Fibroblast of lung (primary cell): ENCODE results near the gene CD59. TPM values are rescaled to one million over a fixed set of nuclear protein-coding genes. Genes with fewer than 3 reads are reported as not detected.
A peak's percentile ranks its signal among the peaks of the same experiment; 100 is the strongest.

Source experiments
- DNase-seq, 2 donors: peaks; one replicate each; pipeline versions ENCODE4 v3.0.0 to v3.0.0-alpha.2; 2010; ENCODE audit warnings: low read depth in 2 of 2
- H2AFZ ChIP-seq: 2 replicates; pipeline ENCODE4 v1.5.1; 2012; ENCODE audit warnings: low read length, control low read depth, inconsistent platforms
- H3K27ac ChIP-seq: 2 replicates; pipeline ENCODE4 v1.5.1; 2011; ENCODE audit warnings: low read length, control low read depth; ENCODE audit not compliant: insufficient read depth
- H3K27me3 ChIP-seq: 2 replicates; pipeline ENCODE4 v1.5.1; 2011; ENCODE audit warnings: mild to moderate bottlenecking, low read length; ENCODE audit not compliant: control insufficient read depth, insufficient read depth
- H3K36me3 ChIP-seq: 2 replicates; pipeline ENCODE4 v1.5.1; 2011; ENCODE audit warnings: low read length; ENCODE audit not compliant: control insufficient read depth, insufficient read depth
- H3K4me1 ChIP-seq: 2 replicates; pipeline ENCODE4 v1.5.1; 2011; ENCODE audit warnings: low read length; ENCODE audit not compliant: control insufficient read depth, insufficient read depth; ENCODE audit errors: extremely low read depth
- H3K4me2 ChIP-seq: 2 replicates; pipeline ENCODE4 v1.5.1; 2011; ENCODE audit warnings: low read length, control low read depth; ENCODE audit not compliant: insufficient read depth; ENCODE audit errors: extremely low read depth
- H3K4me3 ChIP-seq, 4 experiments: fragments of 200-600 bp in 1 of 4; sonication (generic) in 1 of 4; replicated peaks in 1 of 4; 2 replicates each; pipeline ENCODE4 v1.5.1; 2011 to 2016; ENCODE audit warnings: low read length in 4 of 4, low read depth in 3 of 4, mild to moderate bottlenecking in 3 of 4, control low read depth in 2 of 4, inconsistent platforms in 1 of 4, mixed read lengths in 1 of 4; ENCODE audit not compliant: insufficient read depth in 1 of 4; ENCODE audit errors: control extremely low read depth in 1 of 4
- H3K79me2 ChIP-seq: 2 replicates; pipeline ENCODE4 v1.5.1; 2012; ENCODE audit warnings: mild to moderate bottlenecking, low read length, inconsistent platforms; ENCODE audit not compliant: control insufficient read depth, insufficient read depth
- H3K9ac ChIP-seq: 2 replicates; pipeline ENCODE4 v1.5.1; 2011; ENCODE audit warnings: mild to moderate bottlenecking, low read length, control low read depth; ENCODE audit not compliant: insufficient read depth
- H3K9me3 ChIP-seq: 2 replicates; pipeline ENCODE4 v1.5.1; 2012; ENCODE audit warnings: low read depth, low read length; ENCODE audit not compliant: control insufficient read depth, insufficient read depth
- H4K20me1 ChIP-seq: 2 replicates; pipeline ENCODE4 v1.5.1; 2011; ENCODE audit warnings: low read length; ENCODE audit not compliant: control insufficient read depth, insufficient read depth; ENCODE audit errors: extremely low read depth
- CTCF ChIP-seq, 2 donors: IDR thresholded peaks in 1 of 2; conservative IDR thresholded peaks in 1 of 2; 1 replicate in 1 of 2; 2 replicates in 1 of 2; pipeline ENCODE4 v1.5.1; 2011 to 2012; ENCODE audit warnings: low read length in 2 of 2, control low read depth in 1 of 2, inconsistent platforms in 1 of 2, low read depth in 1 of 2, mild to moderate bottlenecking in 1 of 2
- EZH2 ChIP-seq: IDR thresholded peaks from 2 replicates; pipeline ENCODE4 v1.5.1; 2012; ENCODE audit warnings: low read length, control low read depth, mild to moderate bottlenecking; ENCODE audit errors: missing control alignments
- polyA plus RNA-seq, 2 donors: library from polyadenylated mRNA; depleted of rRNA in 1 of 2; stranded (reverse) in 1 of 2; unstranded in 1 of 2; fragments of >200 nt; gene quantifications; 2 replicates each; pipeline ENCODE4 v1.2.1, GENCODE V29; 2011 to 2012; ENCODE audit warnings: missing spikeins in 1 of 2
- total RNA-seq: library from RNA; depleted of rRNA; stranded (reverse); fragments of >200 nt; gene quantifications from 2 replicates; pipeline ENCODE4 v1.2.1, GENCODE V29; 2014

CD59 gene
- total and polyA plus RNA-seq, 2 donors (not counting 1 experiment from before 2014, with no cell fraction given), result 380 to 1,165 TPM

- H2AFZ ChIP-seq, result no peak overlapping the region
- peak overlapping the region; percentile 48 for H3K9ac ChIP-seq
- H3K4me2 ChIP-seq, result no peak overlapping the region
- H4K20me1 ChIP-seq, result no peaks in the 10 kb centered on the region
- H3K36me3 ChIP-seq, result peaks cover 9% of the 10 kb centered on the region
- H3K79me2 ChIP-seq, result peaks cover 90% of the 10 kb centered on the region
- peak overlapping the region; percentile 97 for H3K27ac ChIP-seq
- no peaks in the 10 kb centered on the region for H3K9me3 ChIP-seq
- H3K4me1 ChIP-seq, result peaks cover 36% of the 10 kb centered on the region
- peak; percentile 67 to 82 for DNase-seq
- no peaks in the 10 kb centered on the region for H3K27me3 ChIP-seq
- TF ChIP-seq CTCF (conservative IDR thresholded peaks at IDR 0.05 in 1 of 2, IDR thresholded peaks at IDR 0.05 in 1 of 2; ENCODE audit: low read depth in 1 of 2, low read length in 2 of 2) (no peak), EZH2 (no peak)
- peak overlapping the region in 1 of 4 experiments; percentile 2 for H3K4me3 ChIP-seq
Observed at GRCh38 chr11:33722590-33723234, 13.5 kb downstream of the CD59 start.

- no peak overlapping the region for H3K4me3 ChIP-seq
- peak overlapping the region; percentile 97 for H3K27ac ChIP-seq
- H3K27me3 ChIP-seq, result no peaks in the 10 kb centered on the region
- no peak overlapping the region for H2AFZ ChIP-seq
- no peaks in the 10 kb centered on the region for H4K20me1 ChIP-seq
- peaks cover 92% of the 10 kb centered on the region for H3K79me2 ChIP-seq
- H3K4me1 ChIP-seq, result peaks cover 36% of the 10 kb centered on the region
- H3K4me2 ChIP-seq, result peak overlapping the region; percentile 19
- H3K36me3 ChIP-seq, result peaks cover 9% of the 10 kb centered on the region
- peak overlapping the region; percentile 9 for H3K9ac ChIP-seq
- TF ChIP-seq EZH2 (no peak), CTCF (conservative IDR thresholded peaks at IDR 0.05 in 1 of 2, IDR thresholded peaks at IDR 0.05 in 1 of 2; ENCODE audit: low read depth in 1 of 2, low read length in 2 of 2) (no peak)
- DNase-seq, result no peak
- no peaks in the 10 kb centered on the region for H3K9me3 ChIP-seq
Observed at GRCh38 chr11:33721984-33722383, 14.2 kb downstream of the CD59 start.

- H3K27ac ChIP-seq, result peak overlapping the region; percentile 97
- H3K4me2 ChIP-seq, result no peak overlapping the region
- H3K9me3 ChIP-seq, result no peaks in the 10 kb centered on the region
- peak overlapping the region; percentile 9 for H3K9ac ChIP-seq
- TF ChIP-seq CTCF (conservative IDR thresholded peaks at IDR 0.05 in 1 of 2, IDR thresholded peaks at IDR 0.05 in 1 of 2; ENCODE audit: low read depth in 1 of 2, low read length in 2 of 2) (no peak), EZH2 (no peak)
- peaks cover 93% of the 10 kb centered on the region for H3K79me2 ChIP-seq
- peaks cover 11% of the 10 kb centered on the region for H3K36me3 ChIP-seq
- H2AFZ ChIP-seq, result no peak overlapping the region
- no peaks in the 10 kb centered on the region for H4K20me1 ChIP-seq
- H3K4me3 ChIP-seq, result no peak overlapping the region
- peaks cover 37% of the 10 kb centered on the region for H3K4me1 ChIP-seq
- H3K27me3 ChIP-seq, result no peaks in the 10 kb centered on the region
- DNase-seq, result peak; percentile 51 to 80
Observed at GRCh38 chr11:33721426-33721825, 14.8 kb downstream of the CD59 start.
